ENCODE data around the gene ZNF763.
"Not testable (repeated sequence)": the region's sequence is repeated elsewhere in the genome, so short reads cannot be mapped to it uniquely, and the experiment has no call there.

ZNF763 gene

DNA sequence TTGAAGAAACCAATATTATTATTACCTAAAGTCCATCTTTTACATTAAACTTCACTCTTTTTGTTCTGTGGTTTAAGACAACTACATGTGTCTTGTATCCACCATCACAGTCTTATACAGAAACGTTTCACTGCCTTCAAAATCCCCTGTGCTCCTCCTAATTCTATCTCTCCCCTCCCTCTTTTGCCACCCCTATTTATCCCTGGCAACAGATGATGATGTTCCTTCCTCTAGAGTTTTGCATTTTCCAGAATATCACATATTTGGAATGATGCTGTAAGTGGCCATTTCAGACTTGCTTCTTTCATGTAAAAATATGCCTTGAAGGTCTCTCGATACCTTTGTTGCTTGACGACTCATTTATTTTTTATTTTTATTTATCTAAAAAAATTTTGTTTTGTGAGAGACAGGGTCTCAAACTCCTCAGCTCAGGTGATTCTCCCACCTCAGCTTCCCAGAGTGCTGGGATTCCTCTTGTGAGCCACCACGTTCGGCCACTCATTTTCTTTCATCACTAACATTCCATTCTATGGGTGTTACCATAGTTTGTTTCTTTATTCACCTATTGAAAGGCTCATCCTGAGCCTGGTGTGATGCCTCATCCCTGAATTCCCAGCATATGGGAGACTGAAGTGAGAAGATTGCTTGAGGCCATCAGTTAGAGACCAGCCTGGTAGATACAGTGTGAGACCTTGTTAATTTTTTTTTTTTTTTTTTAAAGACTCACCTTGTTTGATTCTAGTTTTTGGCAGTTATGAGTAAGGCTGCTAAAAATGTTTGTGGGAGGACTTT, 8.4 kb downstream of the ZNF763 start:
- DNase-seq (ENCODE audit: low read depth), result no peak

DNA sequence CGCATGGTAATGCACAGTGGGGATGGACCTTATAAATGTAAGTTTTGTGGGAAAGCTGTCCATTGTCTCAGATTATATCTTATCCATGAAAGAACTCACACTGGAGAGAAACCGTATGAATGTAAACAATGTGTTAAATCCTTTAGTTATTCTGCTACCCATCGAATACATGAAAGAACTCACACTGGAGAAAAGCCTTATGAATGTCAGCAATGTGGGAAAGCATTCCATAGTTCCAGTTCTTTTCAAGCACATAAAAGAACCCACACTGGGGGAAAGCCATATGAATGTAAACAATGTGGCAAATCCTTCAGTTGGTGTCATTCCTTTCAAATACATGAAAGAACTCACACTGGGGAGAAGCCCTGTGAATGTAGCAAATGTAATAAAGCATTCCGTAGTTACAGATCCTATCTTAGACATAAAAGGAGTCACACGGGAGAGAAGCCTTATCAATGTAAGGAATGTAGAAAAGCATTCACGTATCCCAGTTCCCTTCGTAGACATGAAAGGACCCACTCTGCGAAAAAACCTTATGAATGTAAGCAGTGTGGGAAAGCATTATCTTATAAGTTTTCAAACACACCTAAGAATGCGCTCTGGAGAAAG, 13.8 kb downstream of the ZNF763 start:
- DNase-seq (ENCODE audit: low read depth), result no peak

DNA sequence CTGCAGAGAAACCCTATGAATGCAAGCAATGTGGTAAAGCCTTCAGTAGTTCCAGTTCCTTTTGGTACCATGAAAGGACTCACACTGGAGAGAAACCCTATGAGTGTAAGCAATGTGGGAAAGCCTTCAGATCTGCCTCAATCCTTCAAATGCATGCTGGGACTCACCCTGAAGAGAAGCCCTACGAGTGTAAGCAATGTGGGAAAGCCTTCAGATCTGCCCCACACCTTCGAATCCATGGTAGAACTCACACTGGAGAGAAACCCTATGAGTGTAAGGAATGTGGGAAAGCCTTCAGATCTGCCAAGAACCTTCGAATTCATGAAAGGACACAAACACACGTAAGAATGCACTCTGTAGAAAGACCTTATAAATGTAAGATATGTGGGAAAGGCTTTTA, 14.7 kb downstream of the ZNF763 start:
- DNase-seq (ENCODE audit: low read depth), result no peak

DNA sequence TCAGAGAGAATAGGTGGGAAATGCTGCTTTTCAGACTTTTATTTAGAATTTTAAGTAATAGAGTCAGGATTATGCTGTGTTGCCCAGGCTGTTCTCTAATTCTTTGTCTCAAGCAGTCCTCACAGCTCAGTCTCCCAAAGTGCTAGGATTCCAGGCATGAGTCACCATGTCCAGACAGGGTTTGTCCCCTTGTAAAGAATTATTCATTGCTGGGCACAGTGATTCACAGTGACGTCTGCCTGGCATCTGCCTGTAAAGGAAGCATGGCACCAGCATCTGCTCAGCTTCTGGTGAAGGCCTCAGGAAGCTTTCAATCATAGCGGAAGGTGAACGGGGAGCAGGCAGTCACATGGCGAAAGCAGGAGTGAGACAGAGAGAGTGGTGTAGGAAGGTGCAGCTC, 17.7 kb downstream of the ZNF763 start:
- peak; percentile 50 for DNase-seq (ENCODE audit: low read depth)

DNA sequence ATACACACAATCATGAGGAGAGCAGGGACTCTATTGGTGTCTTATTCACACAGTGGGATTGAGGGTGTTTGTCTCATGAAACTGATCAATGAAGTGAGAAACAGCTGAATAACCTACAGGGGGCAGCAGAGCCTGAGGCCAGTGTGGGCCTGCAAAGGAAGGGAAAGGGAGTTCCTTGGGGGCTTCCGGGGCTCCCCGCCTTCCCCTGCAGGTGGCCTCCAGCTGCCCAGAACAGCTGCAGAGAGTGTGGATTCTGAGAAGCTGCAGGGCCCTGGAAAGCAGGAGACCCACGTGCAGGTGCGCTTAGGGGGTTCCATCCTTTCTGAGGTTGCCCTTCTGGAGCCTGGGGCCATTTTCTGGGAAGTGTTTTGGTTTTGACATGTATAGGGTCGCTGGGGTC, 20.1 kb downstream of the ZNF763 start:
- no peak for DNase-seq (ENCODE audit: low read depth)

DNA sequence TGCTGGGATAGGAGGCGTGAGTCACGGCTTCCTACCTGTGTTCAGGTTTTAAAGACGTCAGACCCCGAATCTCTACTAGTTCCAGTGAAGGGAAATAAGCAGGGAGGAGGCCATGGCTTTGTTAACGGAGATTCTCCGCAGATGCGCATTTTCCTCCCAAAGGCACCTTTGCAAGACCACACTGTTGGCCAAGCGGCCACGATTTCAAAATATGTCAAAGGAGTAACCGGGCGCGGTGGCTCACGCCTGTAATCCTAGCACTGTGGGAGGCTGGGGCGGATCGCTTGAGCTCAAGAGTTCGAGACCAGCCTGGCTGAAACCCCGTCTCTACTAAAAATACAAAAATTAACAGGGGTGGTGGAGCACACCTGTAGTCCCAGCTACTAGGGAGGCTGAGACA, 21.9 kb downstream of the ZNF763 start:
- DNase-seq (ENCODE audit: low read depth), result no peak

DNA sequence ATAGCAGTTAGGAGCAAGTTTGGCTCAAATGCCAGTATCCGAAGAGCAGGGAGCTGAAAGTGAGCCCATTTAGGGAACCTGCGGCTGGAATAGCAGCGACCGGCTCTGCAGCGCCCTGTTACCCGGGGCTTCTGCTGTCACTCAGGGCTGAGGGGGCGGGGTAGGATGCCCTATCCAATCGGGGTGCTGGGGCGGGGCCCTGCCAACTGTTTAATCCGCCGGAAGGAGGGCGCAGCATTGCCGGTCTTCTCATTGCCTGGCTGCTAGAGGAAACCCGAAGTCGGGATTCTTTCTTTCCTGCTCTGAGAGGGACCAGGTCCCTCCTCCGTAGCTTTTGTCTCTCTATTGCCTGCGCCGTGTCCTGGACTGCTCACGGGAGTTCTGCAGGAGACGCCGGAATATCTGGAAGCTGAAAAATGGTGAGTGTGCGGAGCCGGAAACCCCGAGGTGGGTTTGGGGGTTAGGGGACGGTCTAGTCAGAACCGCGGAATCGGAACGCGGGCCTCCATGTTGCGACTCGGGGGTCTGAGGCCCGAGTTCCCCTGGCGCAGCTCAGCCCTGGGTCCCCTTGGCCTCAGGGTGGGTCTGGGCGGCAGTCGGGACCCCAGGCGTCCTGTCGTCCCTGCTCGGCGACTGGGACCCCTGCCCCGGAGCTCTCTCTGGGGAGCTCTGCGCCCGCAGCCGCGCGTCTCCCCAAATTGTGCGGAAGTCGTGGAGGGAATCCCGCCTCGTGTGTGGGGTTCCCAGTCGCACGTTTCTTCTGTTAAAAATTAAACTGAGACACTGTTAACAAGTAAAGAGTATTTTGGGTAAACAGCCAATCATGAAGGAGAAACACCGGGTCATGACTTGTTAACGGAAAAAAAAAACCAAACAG, 22.8 kb downstream of the ZNF763 start:
- DNase-seq (ENCODE audit: low read depth), result peak; percentile 81

DNA sequence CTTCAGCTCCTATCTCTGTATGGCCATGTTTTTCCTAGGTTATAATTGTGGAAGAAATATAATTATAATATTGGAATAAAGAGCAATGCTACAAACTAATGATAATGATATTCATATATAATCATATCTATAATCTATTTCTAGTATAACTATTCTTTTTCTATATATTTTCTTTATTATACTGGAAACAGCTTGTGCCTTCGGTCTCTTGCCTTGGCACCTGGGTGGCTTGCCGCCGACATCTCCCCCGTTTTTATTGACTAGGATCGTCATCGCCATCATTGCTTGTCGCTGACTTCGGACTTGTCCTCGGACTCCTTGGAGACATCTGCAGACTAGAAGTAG, 24.2 kb downstream of the ZNF763 start:
- DNase-seq (ENCODE audit: low read depth), result no peak

DNA sequence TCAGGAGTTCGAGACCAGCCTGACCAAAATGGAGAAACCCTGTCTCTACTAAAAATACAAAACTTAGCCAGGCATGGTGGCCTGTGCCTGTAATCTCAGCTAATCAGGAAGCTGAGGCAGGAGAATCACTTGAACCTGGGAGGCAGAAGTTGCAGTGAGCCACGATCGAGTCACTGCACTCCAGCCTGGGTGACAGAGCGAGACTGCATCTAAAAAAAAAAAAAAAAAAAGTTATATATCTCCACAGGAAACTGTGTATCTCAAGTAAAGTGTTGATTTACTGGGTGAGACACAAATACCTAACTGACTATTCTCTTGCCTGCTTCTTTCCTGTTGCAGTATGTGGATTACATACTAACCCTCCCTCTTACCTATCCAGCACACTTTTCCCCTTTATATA, 27.1 kb downstream of the ZNF763 start:
- DNase-seq (ENCODE audit: low read depth), result not testable (repeated sequence)

DNA sequence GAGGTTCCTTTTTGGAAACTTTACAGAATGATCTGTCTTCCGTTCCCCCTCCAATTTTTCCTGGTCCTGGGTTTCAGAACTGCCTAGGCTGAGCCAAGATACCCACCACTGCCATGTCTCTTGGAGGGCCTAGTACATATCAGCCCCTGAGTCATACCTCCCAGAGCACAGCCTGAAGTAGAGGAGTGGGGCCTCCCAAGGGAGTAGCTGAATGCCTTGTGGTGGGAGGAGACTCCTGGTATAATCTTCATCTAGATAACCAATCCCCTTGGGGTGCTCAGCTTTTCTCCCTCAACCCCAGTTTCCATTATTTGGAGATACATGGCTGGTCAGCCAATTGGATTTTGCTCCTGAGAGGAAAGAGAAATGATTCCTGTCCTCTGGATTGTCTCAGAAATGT, 30.3 kb downstream of the ZNF763 start:
- no peak for DNase-seq (ENCODE audit: low read depth)

DNA sequence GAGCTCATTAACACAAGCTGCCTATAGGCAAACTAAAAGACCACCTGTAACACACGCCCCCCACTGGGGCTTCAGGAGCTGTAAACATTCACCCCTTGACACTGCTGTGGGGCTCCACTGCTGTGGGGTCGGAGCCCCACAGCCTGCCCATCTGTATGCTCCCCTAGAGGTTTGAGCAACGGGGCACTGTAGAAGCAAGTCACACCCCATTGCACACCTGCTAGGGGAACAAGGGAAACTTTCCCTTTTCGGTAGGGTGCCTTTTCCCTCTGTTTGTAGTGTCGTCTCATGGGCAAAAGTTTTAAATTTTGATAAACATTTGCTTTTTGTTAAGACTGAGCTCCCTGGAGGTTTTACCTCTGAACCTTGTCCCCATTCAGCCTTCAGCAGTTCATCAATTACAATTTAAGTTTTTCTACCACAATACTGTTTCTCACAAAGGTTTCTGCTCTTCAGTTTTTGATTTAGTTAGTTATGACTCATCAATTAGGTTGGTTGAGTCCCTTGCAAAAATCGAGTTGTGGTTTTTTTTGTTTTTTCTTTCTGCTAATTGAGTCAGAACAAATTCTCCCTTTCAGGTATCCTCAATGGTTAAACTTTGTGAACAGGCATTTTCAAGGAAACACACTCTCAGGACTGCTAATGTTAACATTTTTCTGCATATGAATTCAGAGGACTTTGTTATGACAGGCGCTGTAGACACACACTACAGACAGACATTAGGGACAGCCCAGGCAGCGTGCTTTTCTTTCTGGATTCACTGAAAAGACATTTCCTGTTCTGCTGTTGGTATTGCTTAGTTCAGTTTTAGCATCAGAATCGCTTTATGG, 35.5 kb downstream of the ZNF763 start:
- no peak for DNase-seq (ENCODE audit: low read depth)

DNA sequence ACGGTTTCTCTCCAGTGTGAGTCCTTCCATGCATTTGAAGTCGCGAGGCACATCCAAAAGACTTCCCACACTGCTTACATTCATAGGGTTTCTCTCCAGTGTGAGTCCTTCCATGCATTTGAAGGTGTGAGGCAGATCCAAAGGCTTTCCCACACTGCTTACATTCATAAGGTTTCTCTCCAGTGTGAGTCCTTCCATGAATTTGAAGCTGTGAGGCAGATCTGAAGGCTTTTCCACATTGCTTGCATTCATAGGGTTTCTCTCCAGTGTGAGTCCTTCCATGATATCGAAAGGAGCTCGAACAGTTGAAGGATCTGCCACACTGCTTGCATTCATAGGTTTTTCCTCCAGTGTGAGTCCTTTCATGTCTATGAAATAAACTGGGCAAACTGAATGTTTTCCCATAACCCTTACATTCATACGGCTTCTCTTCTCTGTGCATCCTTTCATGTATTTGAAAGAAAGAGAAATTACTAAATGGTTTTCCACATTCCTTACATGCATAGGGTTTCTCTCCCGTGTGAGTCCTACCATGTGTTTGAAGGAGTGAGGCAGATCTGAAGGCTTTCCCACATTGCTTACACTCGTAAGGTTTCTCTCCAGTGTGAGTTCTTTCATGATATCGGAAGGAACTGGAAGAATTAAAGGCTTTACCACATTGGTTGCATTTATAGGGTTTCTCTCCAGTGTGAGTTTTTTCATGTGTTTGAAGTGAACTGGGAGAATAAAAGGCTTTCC, 50.3 kb downstream of the ZNF763 start:
- DNase-seq (ENCODE audit: low read depth), result no peak

DNA sequence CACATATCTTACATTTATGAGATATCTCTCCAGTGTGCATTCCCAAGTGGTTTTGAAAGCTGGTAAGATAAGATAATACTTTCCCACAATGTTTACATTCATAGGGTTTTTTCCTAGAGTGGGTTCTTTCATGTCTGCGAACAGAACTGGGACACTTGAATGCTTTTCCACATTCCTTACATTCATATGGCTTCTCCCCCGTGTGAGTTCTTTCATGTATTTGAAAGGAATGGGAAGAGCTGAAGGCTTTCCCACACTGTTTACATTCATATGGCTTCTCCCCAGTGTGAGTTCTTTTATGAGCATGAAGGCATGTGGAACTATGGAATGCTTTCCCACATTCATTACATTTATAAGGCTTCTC, 50.9 kb downstream of the ZNF763 start:
- no peak for DNase-seq (ENCODE audit: low read depth)

All from HS-27A (cell line).